H1 (cell line): ENCODE data around the gene CHMP4A. TPM values are rescaled to one million over a fixed set of nuclear protein-coding genes. Genes with fewer than 3 reads are reported as not detected.
"Not testable (repeated sequence)": the region's sequence is repeated elsewhere in the genome, so short reads cannot be mapped to it uniquely, and the experiment has no call there.

Experiments
- CTCF ChIA-PET: fragments of 300-600 bp; sonication (Branson Sonifier 250); formaldehyde crosslinking; loops from one replicate; lab custom pipeline; 2021; ENCODE audit not compliant: partially characterized antibody; lab: Charles Lee
- POLR2A ChIA-PET: fragments of 300-600 bp; sonication (Branson Sonifier 250); formaldehyde crosslinking; loops from one replicate; lab custom pipeline; 2021; ENCODE audit warnings: inconsistent platforms; ENCODE audit not compliant: partially characterized antibody; lab: Charles Lee
- DNase-seq, 2 experiments: peaks; one replicate each; pipeline versions ENCODE4 v3.0.0 to v3.0.0-alpha.2; 2010 to 2022; ENCODE audit warnings: low spot score in 2 of 2, low read depth in 1 of 2, mixed read lengths in 1 of 2
- FAIRE-seq: peaks from 2 replicates; lab custom pipeline; 2011; peaks lifted over from hg19 to GRCh38; lab: Jason Lieb, UNC
- H2AFZ ChIP-seq: 2 replicates; pipeline ENCODE4 v1.8.1; 2012; ENCODE audit warnings: low read length, inconsistent platforms
- H2AK5ac ChIP-seq: 2 replicates; pipeline ENCODE4 v1.6.1; 2013; ENCODE audit warnings: low read depth, low read length
- H2BK120ac ChIP-seq: replicated peaks from 2 replicates; pipeline ENCODE3; 2013; ENCODE audit warnings: low read depth, low read length, inconsistent platforms
- H2BK12ac ChIP-seq: 2 replicates; pipeline ENCODE4 v1.6.1; 2013; ENCODE audit warnings: low read depth, low read length
- H2BK15ac ChIP-seq: 2 replicates; pipeline ENCODE4 v1.6.1; 2013; ENCODE audit warnings: low read length
- H2BK20ac ChIP-seq: 2 replicates; pipeline ENCODE4 v1.6.1; 2013; ENCODE audit warnings: low read length
- H2BK5ac ChIP-seq: 2 replicates; pipeline ENCODE4 v1.6.1; 2013; ENCODE audit warnings: low read depth, low read length
- H3K14ac ChIP-seq: 2 replicates; pipeline ENCODE4 v1.6.1; 2013; ENCODE audit warnings: inconsistent platforms; ENCODE audit not compliant: insufficient read length
- H3K18ac ChIP-seq: 2 replicates; pipeline ENCODE4 v1.6.1; 2013; ENCODE audit warnings: low read length; ENCODE audit errors: extremely low read depth
- H3K23ac ChIP-seq: 2 replicates; pipeline ENCODE4 v1.6.1; 2013; ENCODE audit warnings: inconsistent platforms; ENCODE audit not compliant: insufficient read length
- H3K23me2 ChIP-seq: 2 replicates; pipeline ENCODE4 v1.6.1; 2013; ENCODE audit warnings: low read depth, low read length
- H3K27ac ChIP-seq: 2 replicates; pipeline ENCODE4 v1.6.1; 2011; ENCODE audit warnings: low read depth, low read length, inconsistent platforms
- H3K27me3 ChIP-seq, 4 experiments: replicated peaks in 1 of 4; 1 replicate in 1 of 4; 2 replicates in 3 of 4; pipeline versions ENCODE4 v1.6.1 to v1.8.1; 2011 to 2013; ENCODE audit warnings: low read length in 3 of 4, mild to moderate bottlenecking in 3 of 4, inconsistent platforms in 2 of 4, mixed read lengths in 2 of 4, moderate library complexity in 1 of 4; ENCODE audit not compliant: control insufficient read depth in 3 of 4, insufficient read depth in 3 of 4; ENCODE audit errors: extremely low read depth in 1 of 4
- H3K36me3 ChIP-seq, 4 experiments: 2 replicates each; pipeline versions ENCODE4 v1.6.1 to v1.8.1; 2011 to 2013; ENCODE audit warnings: mild to moderate bottlenecking in 4 of 4, low read length in 3 of 4, moderate library complexity in 2 of 4, control low read depth in 1 of 4, inconsistent platforms in 1 of 4; ENCODE audit not compliant: insufficient read depth in 4 of 4, control insufficient read depth in 2 of 4
- H3K4ac ChIP-seq: replicated peaks from 2 replicates; pipeline ENCODE3; 2013; ENCODE audit warnings: low read length, low read depth, mixed read lengths, inconsistent platforms; ENCODE audit not compliant: insufficient read length
- H3K4me1 ChIP-seq, 4 experiments: replicated peaks in 1 of 4; 1 replicate in 1 of 4; 2 replicates in 3 of 4; pipeline versions ENCODE4 v1.6.1 to v1.8.1; 2011 to 2013; ENCODE audit warnings: low read length in 3 of 4, inconsistent platforms in 2 of 4, mixed read lengths in 1 of 4; ENCODE audit not compliant: insufficient read depth in 4 of 4, control insufficient read depth in 3 of 4
- H3K4me2 ChIP-seq, 2 experiments: 2 replicates each; pipeline versions ENCODE4 v1.6.1 to v1.8.1; 2011 to 2013; ENCODE audit warnings: low read depth in 2 of 2, low read length in 2 of 2, control low read depth in 1 of 2, inconsistent platforms in 1 of 2, mild to moderate bottlenecking in 1 of 2; ENCODE audit not compliant: insufficient read depth in 1 of 2
- H3K4me3 ChIP-seq, 4 experiments: fragments of 200-600, 300-600 bp in 1 of 4; sonication (generic), shearing (Covaris generic), sonication (Bioruptor Twin) in 1 of 4; 2 replicates each; pipeline versions ENCODE4 v1.5.1 to v1.8.1; 2011 to 2016; ENCODE audit warnings: low read length in 4 of 4, low read depth in 3 of 4, control low read depth in 2 of 4, inconsistent platforms in 2 of 4, mild to moderate bottlenecking in 2 of 4, mixed read lengths in 1 of 4, moderate library complexity in 1 of 4; ENCODE audit not compliant: insufficient read depth in 2 of 4; ENCODE audit errors: extremely low read depth in 1 of 4
- H3K56ac ChIP-seq: replicated peaks from 2 replicates; pipeline ENCODE3; 2013; ENCODE audit warnings: low read depth, mild to moderate bottlenecking, mixed read lengths, low read length, inconsistent platforms; ENCODE audit not compliant: insufficient read length
- H3K79me1 ChIP-seq: 2 replicates; pipeline ENCODE4 v1.6.1; 2013; ENCODE audit warnings: low read depth, low read length, control low read depth
- H3K79me2 ChIP-seq, 2 experiments: 2 replicates each; pipeline versions ENCODE4 v1.6.1 to v1.8.1; 2012 to 2013; ENCODE audit warnings: low read length in 2 of 2, mild to moderate bottlenecking in 2 of 2, inconsistent platforms in 1 of 2; ENCODE audit not compliant: insufficient read depth in 2 of 2, control insufficient read depth in 1 of 2
- H3K9ac ChIP-seq, 4 experiments: replicated peaks in 1 of 4; 1 replicate in 1 of 4; 2 replicates in 3 of 4; pipeline versions ENCODE4 v1.6.1 to v1.8.1; 2011 to 2013; ENCODE audit warnings: low read depth in 3 of 4, low read length in 3 of 4, control low read depth in 2 of 4, mild to moderate bottlenecking in 2 of 4, moderate library complexity in 2 of 4, inconsistent platforms in 1 of 4; ENCODE audit errors: extremely low read depth in 1 of 4
- H3K9me3 ChIP-seq, 2 experiments: 2 replicates each; pipeline versions ENCODE4 v1.6.1 to v1.8.1; 2012 to 2013; ENCODE audit warnings: mild to moderate bottlenecking in 2 of 2, moderate library complexity in 2 of 2, control low read depth in 1 of 2, inconsistent platforms in 1 of 2, low read depth in 1 of 2, low read length in 1 of 2, mixed read lengths in 1 of 2; ENCODE audit not compliant: insufficient read depth in 2 of 2
- H4K20me1 ChIP-seq, 2 experiments: replicated peaks in 1 of 2; 2 replicates each; pipeline versions ENCODE3 to v1.8.1; 2011 to 2013; ENCODE audit warnings: inconsistent platforms in 2 of 2, low read length in 2 of 2, mild to moderate bottlenecking in 1 of 2; ENCODE audit not compliant: insufficient read depth in 2 of 2, control insufficient read depth in 1 of 2
- H4K5ac ChIP-seq: 2 replicates; pipeline ENCODE4 v1.6.1; 2013; ENCODE audit warnings: low read length, low read depth, mixed read lengths, inconsistent platforms; ENCODE audit not compliant: insufficient read length
- H4K8ac ChIP-seq: 2 replicates; pipeline ENCODE4 v1.8.0; 2013; ENCODE audit warnings: mild to moderate bottlenecking, moderate library complexity, low read length, inconsistent platforms; ENCODE audit not compliant: insufficient read depth; ENCODE audit errors: extremely low read depth
- H4K91ac ChIP-seq: replicated peaks from 2 replicates; pipeline ENCODE3; 2013; ENCODE audit warnings: low read length, mixed read lengths, inconsistent platforms; ENCODE audit not compliant: insufficient read length
- WGBS, 2 experiments: shearing (Covaris generic) in 1 of 2; methylation state at CpG; one replicate each; pipeline versions ENCODE4 v1.1.6 to v1.1.7; 2013 to 2015; ENCODE audit warnings: low lambda C conversion rate in 2 of 2, mixed read lengths in 2 of 2, inconsistent platforms in 1 of 2, low coverage in 1 of 2, missing lambda C conversion rate in 1 of 2; ENCODE audit not compliant: insufficient replicate concordance in 2 of 2, insufficient coverage in 1 of 2, insufficient read length in 1 of 2; ENCODE audit errors: extremely low coverage in 1 of 2, missing lambda C conversion rate in 1 of 2; 5-methylcytosine and 5-hydroxymethylcytosine counted together
- polyA plus RNA-seq, 7 experiments: library from polyadenylated mRNA; depleted of rRNA in 3 of 7; stranded (reverse) in 5 of 7; unstranded in 2 of 7; fragments of >200 nt in 5 of 7; fragments of 200-250 nt in 2 of 7; gene quantifications; 1 replicate in 5 of 7; 2 replicates in 1 of 7; 4 replicates in 1 of 7; pipeline versions ENCODE4 v1.2.1 to v1.2.3, GENCODE V29; 2011 to 2013; ENCODE audit warnings: missing spikeins in 2 of 7, mixed read lengths in 2 of 7
- total RNA-seq: library from RNA; stranded (reverse); fragmentation: NEBNext Ultra II Directional; extraction: Animal tissue kit (Norgen Biotek cat#: 25700); gene quantifications from 2 replicates; pipeline ENCODE4 v1.2.1, GENCODE V29; 2021

The CHMP4A gene
- total and polyA plus RNA-seq, 2 of the 8 experiments (the other 6 are each of a cell fraction or from before 2014, with no cell fraction given) = 32.9 to 37.6 TPM

- CTCF ChIA-PET = interaction anchor here (1.0 to 5.0 kb wide), 2 partner anchors 16 to 74 kb away, joined by 3 to 16 read pairs; no protein-coding TSS in a partner anchor
- not testable (repeated sequence) for H3K18ac ChIP-seq, H3K9me3 ChIP-seq, H2BK12ac ChIP-seq, H3K4me3 ChIP-seq, H3K23me2 ChIP-seq, H2BK15ac ChIP-seq, DNase-seq, H4K91ac ChIP-seq, H2BK20ac ChIP-seq, H2BK5ac ChIP-seq, H3K4me1 ChIP-seq, H2BK120ac ChIP-seq, H3K79me1 ChIP-seq, H3K56ac ChIP-seq, H3K4me2 ChIP-seq, H3K4ac ChIP-seq, H3K27ac ChIP-seq, FAIRE-seq, H3K14ac ChIP-seq, H4K20me1 ChIP-seq, H4K8ac ChIP-seq, H3K9ac ChIP-seq, H2AFZ ChIP-seq, H3K27me3 ChIP-seq, H3K36me3 ChIP-seq, H2AK5ac ChIP-seq, H3K23ac ChIP-seq, H4K5ac ChIP-seq
- 85% methylated on average over 4 of the region's 4 CpGs; no CpG with 5 or more reads in 1 of the 2 experiments for WGBS, 2 experiments
- POLR2A ChIA-PET = interaction anchor here (0.7 to 2.0 kb wide), 3 partner anchors 10 to 45 kb away, joined by 3 to 7 read pairs (median 3); partner anchors contain the start of genes GMPR2 and NEDD8
- H3K79me2 ChIP-seq = peaks cover 0 to 62% of the 10 kb centered on the region in 2 experiments; a peak in 2 of 4 replicates
These were observed 9.7 kb upstream of the CHMP4A start for GRCh38 chr14:24222987-24223386.
